ENCODE measurements around the gene TRAF2. TPM values are rescaled to one million over a fixed set of nuclear protein-coding genes. Genes with fewer than 3 reads are reported as not detected.

The TRAF2 gene
- total and polyA plus RNA-seq, 2 donors (not counting 1 experiment from before 2014, with no cell fraction given), result 25.5 to 54.5 TPM

- Mint-ChIP-seq H3K27me3 (peaks cover 9% of the 10 kb centered on the region), H3K4me3 (no peak overlapping the region), H3K4me1 (peaks cover 5% of the 10 kb centered on the region), H3K9me3 (ENCODE audit: insufficient read depth) (no peaks in the 10 kb centered on the region), H3K27ac (no peak overlapping the region)
- ChIA-PET POLR2A (interaction anchor here (0.9 kb wide), 1 partner anchor 25 kb away, joined by 3 read pairs; no protein-coding TSS in a partner anchor), CTCF (interaction anchor here (0.9 to 1.4 kb wide), 4 partner anchors 54 to 71 kb away, joined by 3 read pairs; partner anchors contain the start of gene NPDC1)
- ATAC-seq (ENCODE audit: low read depth) (no peak), DNase-seq (no peak)
- no peak overlapping the region for H3K4me3 ChIP-seq (ENCODE audit: control extremely low read depth in 1 of 5, extremely low read depth in 1 of 5, insufficient read depth in 1 of 5, low read depth in 2 of 5, low read length in 4 of 5)
- no peak for TF ChIP-seq CTCF (IDR thresholded peaks at IDR 0.05)
- no peak for TF ChIP-seq EZH2 (IDR thresholded peaks at IDR 0.05; ENCODE audit: borderline replicate concordance, insufficient read depth, low read depth, low read length, poor library complexity, severe bottlenecking)
- intact Hi-C loops (cut with micrococcal nuclease), result no loop called here
- H3K4me1 ChIP-seq (ENCODE audit: control insufficient read depth in 2 of 2, insufficient read depth in 2 of 2, low read length in 2 of 2), result peaks cover 3 to 5% of the 10 kb centered on the region in 2 donors
- no peaks in the 10 kb centered on the region for H3K79me2 ChIP-seq (ENCODE audit: control insufficient read depth, insufficient read depth, low read length)
- H3K27ac ChIP-seq (ENCODE audit: low read length in 2 of 2), result no peak overlapping the region
- H3K9me3 ChIP-seq (ENCODE audit: control extremely low read depth in 1 of 3, control insufficient read depth in 2 of 3, insufficient read depth in 1 of 3, low read length in 2 of 3), result peaks cover 0 to 13% (median 0%) of the 10 kb centered on the region in 3 donors
- no peak overlapping the region for H3K9ac ChIP-seq (ENCODE audit: low read length)
- no peaks in the 10 kb centered on the region for H4K20me1 ChIP-seq (ENCODE audit: control insufficient read depth, insufficient read depth, low read length, poor library complexity, severe bottlenecking)
- WGBS (ENCODE audit: insufficient coverage), result 11% methylated on average over 14 of the region's 14 CpGs
- H3K4me2 ChIP-seq (replicated peaks; ENCODE audit: low read depth, low read length, poor library complexity, severe bottlenecking), result no peak overlapping the region
- H3K27me3 ChIP-seq (replicated peaks in 1 of 4; ENCODE audit: control extremely low read depth in 1 of 4, control insufficient read depth in 3 of 4, insufficient read depth in 4 of 4, low read length in 3 of 4), result peaks cover 0 to 39% (median 6%) of the 10 kb centered on the region in 4 experiments
- H3K36me3 ChIP-seq (replicated peaks in 1 of 2; ENCODE audit: control extremely low read depth in 1 of 2, control insufficient read depth in 1 of 2, extremely low read depth in 1 of 2, insufficient read depth in 2 of 2, low read length in 1 of 2), result no peaks in the 10 kb centered on the region
- H2AFZ ChIP-seq (ENCODE audit: insufficient read depth, low read depth, low read length, poor library complexity, severe bottlenecking), result no peak overlapping the region
These were observed 89.3 kb downstream of the TRAF2 start for GRCh38 chr9:136975644-136976043.

Small RNA genes lying within 50 kb of the gene (small RNA-seq; reads per million reads assigned to genes)
- not detected for gene MIR4479 (ENCODE audit: insufficient read length, low read depth, low replicate concordance)

Other genes starting within 250 kb of the TRAF2 start
- gene EGFL7, start 223.6 kb upstream of the TRAF2 start, total RNA-seq, result 0.34 TPM in 1 of 2 replicates, not detected in the other
- 0.13 TPM in 1 of 2 replicates, not detected in the other for gene EGFL7, start 223.6 kb upstream of the TRAF2 start, polyA plus RNA-seq
- 25.1 and 32.7 TPM in 2 replicates for gene AGPAT2, start 199.1 kb upstream of the TRAF2 start, total RNA-seq
- 28.4 and 30.8 TPM in 2 replicates for gene AGPAT2, start 199.1 kb upstream of the TRAF2 start, polyA plus RNA-seq
- gene DIPK1B, start 173.9 kb upstream of the TRAF2 start, total RNA-seq, result 9.2 and 9.6 TPM in 2 replicates
- 9.6 and 49.8 TPM in 2 replicates for gene DIPK1B, start 173.9 kb upstream of the TRAF2 start, polyA plus RNA-seq
- gene LCN10, start 143.6 kb upstream of the TRAF2 start, total RNA-seq, result 70.7 and 76.3 TPM in 2 replicates
- gene LCN10, start 143.6 kb upstream of the TRAF2 start, polyA plus RNA-seq, result 85.1 and 93.0 TPM in 2 replicates
- not detected in 2 replicates for gene LCN6, start 138.0 kb upstream of the TRAF2 start, total RNA-seq
- gene LCN6, start 138.0 kb upstream of the TRAF2 start, polyA plus RNA-seq, result 0.18 and 0.52 TPM in 2 replicates
- gene LCN8, start 128.3 kb upstream of the TRAF2 start, total RNA-seq, result 59.7 and 60.9 TPM in 2 replicates
- 2.8 and 4.1 TPM in 2 replicates for gene LCN8, start 128.3 kb upstream of the TRAF2 start, polyA plus RNA-seq
- gene LCN15, start 122.0 kb upstream of the TRAF2 start, total RNA-seq, result not detected in 2 replicates
- gene LCN15, start 122.0 kb upstream of the TRAF2 start, polyA plus RNA-seq, result not detected in 2 replicates
- gene TMEM141, start 95.2 kb upstream of the TRAF2 start, total RNA-seq, result 35.7 and 39.1 TPM in 2 replicates
- 32.4 and 60.8 TPM in 2 replicates for gene TMEM141, start 95.2 kb upstream of the TRAF2 start, polyA plus RNA-seq
- gene CCDC183, start 90.2 kb upstream of the TRAF2 start, total RNA-seq, result 1.0 and 1.8 TPM in 2 replicates
- gene CCDC183, start 90.2 kb upstream of the TRAF2 start, polyA plus RNA-seq, result 4.0 and 4.9 TPM in 2 replicates
- gene RABL6, start 78.6 kb upstream of the TRAF2 start, total RNA-seq, result 70.5 and 72.3 TPM in 2 replicates
- 32.2 and 33.6 TPM in 2 replicates for gene RABL6, start 78.6 kb upstream of the TRAF2 start, polyA plus RNA-seq
- gene AJM1, start 44.0 kb upstream of the TRAF2 start, total RNA-seq, result 2.3 and 2.9 TPM in 2 replicates
- gene AJM1, start 44.0 kb upstream of the TRAF2 start, polyA plus RNA-seq, result 1.2 and 1.7 TPM in 2 replicates
- 33.1 and 36.5 TPM in 2 replicates for gene PHPT1, start 37.1 kb upstream of the TRAF2 start, total RNA-seq
- 21.9 and 37.2 TPM in 2 replicates for gene PHPT1, start 37.1 kb upstream of the TRAF2 start, polyA plus RNA-seq
- 5.4 and 7.6 TPM in 2 replicates for gene MAMDC4, start 34.2 kb upstream of the TRAF2 start, total RNA-seq
- 5.3 and 6.8 TPM in 2 replicates for gene MAMDC4, start 34.2 kb upstream of the TRAF2 start, polyA plus RNA-seq
- 259 and 261 TPM in 2 replicates for gene EDF1, start 20.2 kb upstream of the TRAF2 start, total RNA-seq
- 317 and 360 TPM in 2 replicates for gene EDF1, start 20.2 kb upstream of the TRAF2 start, polyA plus RNA-seq
- gene FBXW5, start 58.2 kb downstream of the TRAF2 start, total RNA-seq, result 99.6 and 102 TPM in 2 replicates
- gene FBXW5, start 58.2 kb downstream of the TRAF2 start, polyA plus RNA-seq, result 156 and 195 TPM in 2 replicates
- 1.7 and 2.8 TPM in 2 replicates for gene C8G, start 58.7 kb downstream of the TRAF2 start, total RNA-seq
- gene C8G, start 58.7 kb downstream of the TRAF2 start, polyA plus RNA-seq, result 0.65 and 2.8 TPM in 2 replicates
- gene LCN12, start 65.8 kb downstream of the TRAF2 start, total RNA-seq, result 1.9 and 2.6 TPM in 2 replicates
- 1.5 and 2.4 TPM in 2 replicates for gene LCN12, start 65.8 kb downstream of the TRAF2 start, polyA plus RNA-seq
- not detected in 2 replicates for gene PTGDS, start 91.0 kb downstream of the TRAF2 start, total RNA-seq
- gene PTGDS, start 91.0 kb downstream of the TRAF2 start, polyA plus RNA-seq, result 0.13 and 0.25 TPM in 2 replicates
- gene LCNL1, start 96.5 kb downstream of the TRAF2 start, total RNA-seq, result not detected in 2 replicates
- 0.06 TPM in 1 of 2 replicates, not detected in the other for gene LCNL1, start 96.5 kb downstream of the TRAF2 start, polyA plus RNA-seq
- gene PAXX, start 105.9 kb downstream of the TRAF2 start, total RNA-seq, result 73.0 and 74.8 TPM in 2 replicates
- 126 and 167 TPM in 2 replicates for gene PAXX, start 105.9 kb downstream of the TRAF2 start, polyA plus RNA-seq
- gene CLIC3, start 110.1 kb downstream of the TRAF2 start, total RNA-seq, result 1.1 TPM in 2 replicates
- gene CLIC3, start 110.1 kb downstream of the TRAF2 start, polyA plus RNA-seq, result 1.9 and 2.1 TPM in 2 replicates
- gene ABCA2, start 141.7 kb downstream of the TRAF2 start, total RNA-seq, result 29.1 and 30.7 TPM in 2 replicates
- 61.1 and 63.1 TPM in 2 replicates for gene ABCA2, start 141.7 kb downstream of the TRAF2 start, polyA plus RNA-seq
- gene FUT7, start 145.6 kb downstream of the TRAF2 start, total RNA-seq, result 7.0 and 8.2 TPM in 2 replicates
- gene FUT7, start 145.6 kb downstream of the TRAF2 start, polyA plus RNA-seq, result 2.6 and 7.3 TPM in 2 replicates
- gene NPDC1, start 159.7 kb downstream of the TRAF2 start, total RNA-seq, result 0.17 and 0.39 TPM in 2 replicates
- gene NPDC1, start 159.7 kb downstream of the TRAF2 start, polyA plus RNA-seq, result 0.19 and 3.0 TPM in 2 replicates
- not detected in 2 replicates for gene ENTPD2, start 167.5 kb downstream of the TRAF2 start, total RNA-seq
- gene ENTPD2, start 167.5 kb downstream of the TRAF2 start, polyA plus RNA-seq, result not detected in 2 replicates
- 0.39 and 0.73 TPM in 2 replicates for gene SAPCD2, start 184.0 kb downstream of the TRAF2 start, total RNA-seq
- gene SAPCD2, start 184.0 kb downstream of the TRAF2 start, polyA plus RNA-seq, result 0.45 and 0.69 TPM in 2 replicates
- gene UAP1L1, start 191.0 kb downstream of the TRAF2 start, total RNA-seq, result 47.6 and 55.8 TPM in 2 replicates
- 29.1 and 38.1 TPM in 2 replicates for gene UAP1L1, start 191.0 kb downstream of the TRAF2 start, polyA plus RNA-seq
- 68.4 and 80.9 TPM in 2 replicates for gene MAN1B1, start 200.5 kb downstream of the TRAF2 start, total RNA-seq
- gene MAN1B1, start 200.5 kb downstream of the TRAF2 start, polyA plus RNA-seq, result 47.0 and 53.1 TPM in 2 replicates
- 324 and 335 TPM in 2 replicates for gene DPP7, start 228.2 kb downstream of the TRAF2 start, total RNA-seq
- gene DPP7, start 228.2 kb downstream of the TRAF2 start, polyA plus RNA-seq, result 506 and 546 TPM in 2 replicates